ENCODE measurements around the gene ABLIM1.

GRCh38 chr10:114650831-114651230, 7.2 kb downstream of the ABLIM1 start:
- TF ChIP-seq CTCF (IDR thresholded peaks at IDR 0.05), result no peak
- no peak for TF ChIP-seq POLR2A (IDR thresholded peaks at IDR 0.05)
- TF ChIP-seq EP300 (IDR thresholded peaks at IDR 0.05), result no peak
